ENCODE measurements around the gene KRT76. TPM values are rescaled to one million over a fixed set of nuclear protein-coding genes. Genes with fewer than 3 reads are reported as not detected.
"Not testable (repeated sequence)": the region's sequence is repeated elsewhere in the genome, so short reads cannot be mapped to it uniquely, and the experiment has no call there.

Gene KRT76
- total RNA-seq, 1 donor from 2014 or later: not detected

- Mint-ChIP-seq H3K36me3 (ENCODE audit: unreplicated experiment) (no peaks in the 10 kb centered on the region), H3K4me1 (ENCODE audit: unreplicated experiment) (no peaks in the 10 kb centered on the region), H3K9me3 (ENCODE audit: unreplicated experiment) (no peaks in the 10 kb centered on the region), H3K4me3 (ENCODE audit: unreplicated experiment) (no peak overlapping the region), H3K27me3 (ENCODE audit: unreplicated experiment) (peaks cover 15% of the 10 kb centered on the region), H3K27ac (ENCODE audit: unreplicated experiment) (no peak overlapping the region)
- DNase-seq (ENCODE audit: extremely low spot score, unreplicated experiment): no peak
- TF ChIP-seq CTCF (IDR thresholded peaks at IDR 0.05): no peak
Measured at GRCh38 chr12:52753283-52753682, 23.9 kb downstream of the KRT76 start.

- peaks cover 15% of the 10 kb centered on the region for H3K27me3 Mint-ChIP-seq (ENCODE audit: unreplicated experiment)
- no peak for TF ChIP-seq CTCF (IDR thresholded peaks at IDR 0.05)
- H3K36me3 Mint-ChIP-seq (ENCODE audit: unreplicated experiment): no peaks in the 10 kb centered on the region
Measured at GRCh38 chr12:52752516-52752915, 24.6 kb downstream of the KRT76 start.

GRCh38 chr12:52751795-52752194 lies 25.4 kb downstream of the KRT76 start:
- Mint-ChIP-seq H3K4me1 (ENCODE audit: unreplicated experiment) (no peaks in the 10 kb centered on the region), H3K4me3 (ENCODE audit: unreplicated experiment) (no peak overlapping the region), H3K36me3 (ENCODE audit: unreplicated experiment) (no peaks in the 10 kb centered on the region), H3K27me3 (ENCODE audit: unreplicated experiment) (peaks cover 15% of the 10 kb centered on the region), H3K27ac (ENCODE audit: unreplicated experiment) (no peak overlapping the region), H3K9me3 (ENCODE audit: unreplicated experiment) (no peaks in the 10 kb centered on the region)
- DNase-seq (ENCODE audit: extremely low spot score, unreplicated experiment): no peak
- no peak for TF ChIP-seq CTCF (IDR thresholded peaks at IDR 0.05)

More at GRCh38 chr12:52752516-52752915, 24.6 kb downstream of the KRT76 start:
- Mint-ChIP-seq H3K4me3 (ENCODE audit: unreplicated experiment) (no peak overlapping the region), H3K9me3 (ENCODE audit: unreplicated experiment) (no peaks in the 10 kb centered on the region), H3K4me1 (ENCODE audit: unreplicated experiment) (no peaks in the 10 kb centered on the region), H3K27ac (ENCODE audit: unreplicated experiment) (no peak overlapping the region)
- DNase-seq (ENCODE audit: extremely low spot score, unreplicated experiment): no peak

GRCh38 chr12:52750532-52750931 lies 26.6 kb downstream of the KRT76 start:
- not testable (repeated sequence) for DNase-seq (ENCODE audit: extremely low spot score, unreplicated experiment); H3K27ac Mint-ChIP-seq (ENCODE audit: unreplicated experiment); H3K9me3 Mint-ChIP-seq (ENCODE audit: unreplicated experiment); H3K36me3 Mint-ChIP-seq (ENCODE audit: unreplicated experiment); H3K4me1 Mint-ChIP-seq (ENCODE audit: unreplicated experiment); H3K4me3 Mint-ChIP-seq (ENCODE audit: unreplicated experiment)
- peaks cover 19% of the 10 kb centered on the region for H3K27me3 Mint-ChIP-seq (ENCODE audit: unreplicated experiment)

GRCh38 chr12:52749827-52750226 lies 27.3 kb downstream of the KRT76 start:
- no peaks in the 10 kb centered on the region for H3K4me1 Mint-ChIP-seq (ENCODE audit: unreplicated experiment)

More at GRCh38 chr12:52749827-52750226, 27.3 kb downstream of the KRT76 start:
- Mint-ChIP-seq H3K9me3 (ENCODE audit: unreplicated experiment) (no peaks in the 10 kb centered on the region), H3K36me3 (ENCODE audit: unreplicated experiment) (no peaks in the 10 kb centered on the region), H3K27me3 (ENCODE audit: unreplicated experiment) (peaks cover 19% of the 10 kb centered on the region), H3K4me3 (ENCODE audit: unreplicated experiment) (no peak overlapping the region), H3K27ac (ENCODE audit: unreplicated experiment) (no peak overlapping the region)
- no peak for TF ChIP-seq CTCF (IDR thresholded peaks at IDR 0.05)
- no peak for DNase-seq (ENCODE audit: extremely low spot score, unreplicated experiment)

All from osteocyte (in vitro differentiated cells).